Measurements from ENCODE around the gene DNAJC1.
"Not testable (repeated sequence)": the region's sequence is repeated elsewhere in the genome, so short reads cannot be mapped to it uniquely, and the experiment has no call there.

Gene DNAJC1

DNA sequence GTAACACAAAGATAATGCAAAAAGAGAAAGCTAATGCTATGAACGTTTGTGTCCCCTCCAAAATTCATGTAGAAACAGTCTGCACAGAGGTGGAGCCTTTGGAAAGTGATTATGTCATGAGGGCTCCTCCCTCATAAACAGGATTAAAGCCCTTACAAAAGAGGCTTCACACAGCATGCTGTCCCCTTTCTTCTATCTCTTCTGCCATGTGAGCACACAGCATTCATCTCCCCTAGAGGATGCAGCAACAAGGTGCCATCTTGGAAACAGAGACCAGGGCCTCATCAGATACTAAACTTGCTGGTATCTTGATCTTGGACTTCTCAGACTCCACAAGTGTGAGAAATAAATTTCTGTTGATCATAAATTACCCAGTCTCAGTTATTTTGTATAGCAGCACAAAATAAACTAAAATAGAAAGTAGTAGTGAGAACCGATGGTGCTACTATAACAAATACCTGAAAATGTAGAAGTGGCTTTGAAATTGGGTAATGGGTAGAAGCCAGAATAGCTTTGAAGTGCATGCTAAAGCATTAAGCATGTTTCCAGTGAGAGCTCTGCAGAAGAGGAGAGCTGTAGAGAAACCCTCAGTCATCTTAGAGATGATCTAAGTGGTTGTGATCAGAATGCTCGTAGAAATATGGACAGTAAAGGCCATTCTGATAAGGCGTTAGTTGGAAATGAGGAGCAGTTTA is 108.7 kb downstream of the DNAJC1 start:
- DNase-seq = no peak

- no peak for DNase-seq
Observed at GRCh38 chr10:21891439-21891838, 112.1 kb downstream of the DNAJC1 start.

DNA sequence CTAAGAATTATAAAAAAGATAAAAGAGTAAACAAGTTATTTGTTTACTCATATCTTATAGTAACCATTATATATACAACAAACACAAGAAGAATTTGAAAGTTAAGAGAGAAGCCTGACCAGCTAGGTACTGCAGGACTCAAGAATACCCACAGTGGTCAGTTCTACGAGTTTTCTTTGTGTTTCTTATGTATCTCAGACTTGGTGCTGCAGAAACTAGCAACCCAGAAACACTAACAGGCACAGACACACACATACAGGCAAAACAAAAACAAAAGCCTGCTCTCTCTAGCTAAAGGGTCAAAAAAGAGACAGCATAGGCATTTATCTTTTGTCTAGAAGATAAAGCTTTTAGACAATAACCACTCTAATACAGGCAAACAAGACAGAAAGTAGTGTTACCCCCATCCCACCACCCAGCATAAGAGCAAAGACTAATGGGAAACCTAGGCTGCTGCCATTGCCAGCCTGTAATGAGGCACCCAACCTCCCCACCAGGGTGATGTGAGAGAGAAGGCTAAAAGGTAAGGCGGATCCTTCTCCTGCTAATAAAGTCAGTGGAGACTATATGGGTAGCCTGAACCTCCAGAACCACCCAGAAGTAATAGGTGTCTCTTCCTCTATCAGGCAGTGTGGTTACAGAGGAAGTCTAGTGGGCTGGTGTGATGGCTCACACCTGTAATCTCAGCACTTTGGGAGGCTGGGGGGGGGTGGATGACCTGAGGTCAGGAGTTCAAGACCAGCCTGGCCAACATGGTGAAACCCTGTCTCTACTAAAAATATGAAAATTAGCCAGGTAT is 113.9 kb downstream of the DNAJC1 start:
- no peak for DNase-seq

GRCh38 chr10:21888959-21889358 is 114.6 kb downstream of the DNAJC1 start:
- DNase-seq = no peak

DNA sequence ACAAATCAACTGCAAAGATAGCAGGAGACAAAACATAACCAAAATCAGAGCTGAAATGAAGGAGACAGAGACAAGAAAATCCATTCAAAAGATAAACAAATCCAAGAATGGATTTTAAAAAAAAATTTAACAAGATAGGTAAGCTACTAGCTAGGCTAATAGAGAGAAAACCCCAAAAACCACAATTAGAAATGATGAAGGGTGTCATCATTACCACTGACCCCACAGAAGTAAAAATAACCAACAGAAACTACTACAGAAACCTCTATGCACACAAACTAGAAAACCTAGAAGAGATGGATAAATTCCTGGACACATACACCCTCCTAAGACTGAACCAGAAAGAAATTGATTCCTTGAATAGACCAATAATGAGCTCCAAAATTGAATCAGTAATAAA is 117.6 kb downstream of the DNAJC1 start:
- DNase-seq = no peak

- no peak for DNase-seq
Observed at GRCh38 chr10:21873198-21873597, 130.3 kb downstream of the DNAJC1 start.

GRCh38 chr10:21872771-21873170 is 130.8 kb downstream of the DNAJC1 start:
- not testable (repeated sequence) for DNase-seq

GRCh38 chr10:21870849-21871248 is 132.7 kb downstream of the DNAJC1 start:
- DNase-seq = no peak

GRCh38 chr10:21869087-21869486 is 134.4 kb downstream of the DNAJC1 start:
- DNase-seq = not testable (repeated sequence)

GRCh38 chr10:21860718-21861117 is 142.8 kb downstream of the DNAJC1 start:
- no peak for DNase-seq

GRCh38 chr10:21858455-21858854 is 145.1 kb downstream of the DNAJC1 start:
- DNase-seq = no peak

GRCh38 chr10:21849607-21850006 is 153.9 kb downstream of the DNAJC1 start:
- no peak for DNase-seq

GRCh38 chr10:21843645-21844044 is 159.9 kb downstream of the DNAJC1 start:
- DNase-seq = no peak

GRCh38 chr10:21841273-21841672 is 162.3 kb downstream of the DNAJC1 start:
- DNase-seq = not testable (repeated sequence)

DNA sequence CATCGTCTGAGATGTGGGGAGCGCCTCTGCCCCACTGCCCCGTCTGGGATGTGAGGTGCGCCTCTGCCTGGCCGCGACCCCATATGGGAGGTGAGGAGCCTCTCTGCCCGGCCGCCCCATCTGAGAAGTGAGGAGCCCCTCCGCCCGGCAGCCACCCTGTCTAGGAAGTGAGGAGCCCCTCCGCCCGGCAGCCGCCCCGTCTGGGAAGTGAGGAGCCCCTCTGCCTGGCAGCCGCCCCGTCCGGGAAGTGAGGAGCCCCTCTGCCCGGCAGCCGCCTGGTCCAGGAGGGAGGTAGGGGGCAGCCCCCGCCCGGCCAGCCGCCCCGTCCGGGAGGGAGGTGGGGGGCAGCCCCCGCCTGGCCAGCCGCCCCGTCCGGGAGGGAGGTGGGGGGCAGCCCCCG is 166.0 kb downstream of the DNAJC1 start:
- not testable (repeated sequence) for DNase-seq

GRCh38 chr10:21834574-21834973 is 169.0 kb downstream of the DNAJC1 start:
- DNase-seq = not testable (repeated sequence)

- DNase-seq = no peak
Observed at GRCh38 chr10:21832821-21833130, 170.8 kb downstream of the DNAJC1 start.

- DNase-seq = no peak
Observed at GRCh38 chr10:21831986-21832820, 171.3 kb downstream of the DNAJC1 start.

DNA sequence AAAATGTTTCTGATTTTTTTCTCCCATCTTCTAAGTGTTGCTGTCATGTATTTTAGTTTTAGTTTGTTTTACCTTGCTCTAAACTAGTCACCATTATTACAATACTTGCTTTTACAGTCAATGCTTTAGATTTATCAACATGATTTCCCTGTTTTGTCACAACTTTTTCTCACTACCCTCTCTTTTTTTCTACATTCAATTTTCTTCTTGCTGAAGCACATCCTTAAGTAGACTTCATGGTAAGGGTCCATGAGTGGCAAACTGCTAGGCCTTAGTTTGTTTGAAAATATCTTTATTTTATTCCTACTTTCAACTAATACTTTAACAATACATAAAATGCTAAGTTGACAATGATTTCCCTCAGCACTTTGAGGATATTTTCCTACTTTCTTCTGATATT is 173.5 kb downstream of the DNAJC1 start:
- DNase-seq = no peak

GRCh38 chr10:21827308-21827707 is 176.2 kb downstream of the DNAJC1 start:
- no peak for DNase-seq

DNA sequence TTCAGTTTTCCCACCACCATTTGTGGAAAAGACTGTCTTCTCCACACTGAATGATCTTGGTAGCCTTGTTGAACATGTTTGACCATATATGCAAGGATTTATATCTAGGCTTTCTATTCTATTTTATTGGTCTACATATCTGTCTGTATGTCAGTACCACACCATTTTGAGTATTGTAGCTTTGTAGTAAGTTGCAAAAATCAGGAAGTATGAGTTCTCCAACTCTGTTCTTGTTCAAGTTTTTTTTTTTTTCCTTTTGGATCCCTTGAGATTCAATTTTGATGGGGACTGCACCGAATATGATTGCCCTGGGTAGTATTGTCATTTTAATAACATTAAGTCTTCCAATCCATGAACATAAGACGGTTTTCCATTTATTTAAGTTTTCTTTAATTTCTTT is 176.8 kb downstream of the DNAJC1 start:
- no peak for DNase-seq

DNA sequence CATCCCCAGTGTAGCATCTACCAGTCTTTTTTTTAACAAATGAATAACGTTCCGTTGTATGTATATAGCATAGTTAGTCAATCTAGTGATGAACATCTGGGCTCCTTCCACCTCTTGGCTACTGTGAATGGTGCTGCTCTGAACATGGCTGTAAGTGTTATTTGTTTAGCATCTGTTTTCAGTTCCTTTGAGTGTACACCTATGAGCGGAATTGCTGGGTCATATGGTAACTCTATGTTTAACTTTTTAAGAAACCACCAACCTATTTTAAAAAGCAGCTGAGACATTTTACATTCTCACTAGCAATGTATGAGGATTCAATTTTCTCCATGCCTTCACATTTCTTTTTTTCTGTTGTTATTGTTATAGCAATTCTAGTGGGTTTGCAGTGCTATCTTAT is 178.2 kb downstream of the DNAJC1 start:
- no peak for DNase-seq

- DNase-seq = no peak
Observed at GRCh38 chr10:21824409-21824808, 179.1 kb downstream of the DNAJC1 start.

DNA sequence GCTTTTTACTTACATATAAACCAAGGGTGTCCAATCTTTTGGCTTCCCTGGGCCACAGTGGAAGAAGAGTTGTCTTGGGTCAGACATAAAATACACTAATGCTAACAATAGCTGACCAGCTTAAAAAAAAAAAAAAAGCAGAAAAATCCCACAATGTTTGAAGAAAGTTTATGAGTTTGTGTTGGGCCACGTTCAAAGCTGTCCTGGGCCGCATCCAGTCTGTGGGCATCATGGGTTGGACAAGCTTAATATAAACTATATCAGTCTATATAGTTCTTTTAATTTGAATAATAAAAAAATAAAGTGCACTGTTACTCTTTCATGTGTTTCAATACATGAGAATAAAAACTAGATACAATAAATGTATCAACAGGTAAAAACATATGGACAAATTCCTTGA is 179.9 kb downstream of the DNAJC1 start:
- no peak for DNase-seq

All from NCI-H2029 (cell line).